Stromal cell of bone marrow (primary cell): ENCODE data around the gene CDKN2AIPNL.

Experiments
- DNase-seq: peaks from one replicate; pipeline ENCODE4 v3.0.0-alpha.2; 2012; ENCODE audit warnings: low read depth

The CDKN2AIPNL gene, protein sequence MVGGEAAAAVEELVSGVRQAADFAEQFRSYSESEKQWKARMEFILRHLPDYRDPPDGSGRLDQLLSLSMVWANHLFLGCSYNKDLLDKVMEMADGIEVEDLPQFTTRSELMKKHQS

GRCh38 chr5:134411546-134412266 lies at the start of gene CDKN2AIPNL:
Gene CDKN2AIPNL, minus strand, starts transcription at chr5:134411881. Its CDS starts 27 bp downstream, at chr5:134411854.
- peak; percentile 78 for DNase-seq

GRCh38 chr5:134460551-134460950 lies 48.9 kb upstream of the CDKN2AIPNL start:
- DNase-seq: no peak

DNA sequence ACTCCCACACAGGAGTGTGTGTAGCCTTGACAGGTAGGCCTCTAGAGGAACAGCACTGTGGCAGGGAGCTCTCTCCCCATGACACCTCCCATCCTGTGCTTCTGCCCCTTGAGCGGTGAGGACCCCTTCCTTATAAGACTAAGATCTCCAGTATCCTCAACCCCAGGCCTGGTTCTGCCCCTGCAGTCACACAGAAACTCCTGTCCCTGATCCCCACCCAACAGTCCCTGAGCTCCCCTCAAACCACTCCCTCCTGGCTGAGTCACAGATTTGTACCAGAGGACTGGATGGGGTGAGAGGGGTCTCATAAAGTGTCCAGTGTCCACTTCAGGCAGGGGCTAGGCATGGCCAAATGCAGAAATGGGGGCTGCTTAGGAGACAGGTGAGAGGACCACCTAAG lies 47.8 kb upstream of the CDKN2AIPNL start:
- no peak for DNase-seq

DNA sequence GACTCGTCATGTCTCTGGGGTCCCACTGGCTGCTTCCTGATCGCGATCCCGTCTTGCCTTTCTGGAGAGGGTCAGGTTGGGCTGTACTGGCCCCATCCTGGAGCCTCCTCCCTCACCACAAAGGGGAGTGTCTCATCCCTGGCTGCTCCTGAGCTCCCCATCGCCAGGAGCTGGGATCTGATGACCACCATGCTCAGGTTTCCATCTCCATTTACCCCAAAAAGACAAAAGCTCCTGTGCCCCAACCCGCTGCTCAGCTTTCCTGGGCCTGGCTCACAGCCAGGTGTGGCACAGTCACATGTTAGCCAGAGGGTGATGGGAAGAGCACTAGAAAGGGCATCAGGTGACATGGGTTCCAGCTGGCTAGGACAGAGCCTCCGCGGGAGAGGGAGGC lies 47.3 kb upstream of the CDKN2AIPNL start:
- no peak for DNase-seq

- no peak for DNase-seq
Measured at GRCh38 chr5:134458234-134459009, 46.7 kb upstream of the CDKN2AIPNL start.

GRCh38 chr5:134457801-134458200 lies 46.1 kb upstream of the CDKN2AIPNL start:
- DNase-seq: no peak

GRCh38 chr5:134456825-134457224 lies 45.1 kb upstream of the CDKN2AIPNL start:
- DNase-seq: no peak

GRCh38 chr5:134455466-134455865 lies 43.8 kb upstream of the CDKN2AIPNL start:
- DNase-seq: no peak

- DNase-seq: no peak
Measured at GRCh38 chr5:134453016-134453415, 41.3 kb upstream of the CDKN2AIPNL start.

GRCh38 chr5:134451936-134452505 lies 40.3 kb upstream of the CDKN2AIPNL start:
- peak; percentile 73 for DNase-seq

DNA sequence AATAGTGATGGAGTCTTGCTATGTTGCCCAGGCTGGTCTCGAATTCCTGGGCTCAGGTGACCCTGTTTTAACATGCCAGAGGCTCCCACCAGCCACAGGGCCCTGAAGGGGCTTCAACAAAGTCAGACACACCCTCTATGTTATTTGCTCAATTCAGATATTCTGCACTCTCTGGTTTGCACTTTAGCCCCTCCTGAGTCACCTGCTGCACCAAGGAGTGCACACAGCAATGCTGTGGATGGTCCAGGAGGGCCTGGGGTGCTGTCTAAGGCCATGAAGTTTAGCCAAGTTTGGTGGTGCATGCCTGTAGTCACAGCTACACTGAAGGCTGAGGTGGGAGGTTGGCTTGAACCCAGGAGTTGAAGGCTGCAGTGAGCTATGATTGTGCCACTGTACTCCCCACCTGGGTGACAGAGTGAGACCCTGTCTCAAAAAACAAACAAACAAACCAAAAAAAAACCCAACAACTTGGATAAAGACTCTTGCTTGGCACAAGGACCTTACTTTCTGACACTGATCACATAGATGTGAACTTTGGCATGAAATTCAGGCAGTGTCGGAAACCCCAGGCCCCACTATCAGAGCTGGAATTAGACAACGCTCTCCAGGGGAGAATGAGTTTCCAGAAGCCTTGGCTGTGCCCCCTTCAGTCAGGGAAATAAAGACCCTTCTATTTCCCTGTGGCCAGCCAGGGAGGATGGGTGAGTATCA lies 39.7 kb upstream of the CDKN2AIPNL start:
- no peak for DNase-seq

- DNase-seq: no peak
Measured at GRCh38 chr5:134450374-134450773, 38.7 kb upstream of the CDKN2AIPNL start.

- no peak for DNase-seq
Measured at GRCh38 chr5:134449167-134449566, 37.5 kb upstream of the CDKN2AIPNL start.

- no peak for DNase-seq
Measured at GRCh38 chr5:134447815-134448520, 36.3 kb upstream of the CDKN2AIPNL start.

GRCh38 chr5:134446938-134447337 lies 35.3 kb upstream of the CDKN2AIPNL start:
- DNase-seq: no peak

DNA sequence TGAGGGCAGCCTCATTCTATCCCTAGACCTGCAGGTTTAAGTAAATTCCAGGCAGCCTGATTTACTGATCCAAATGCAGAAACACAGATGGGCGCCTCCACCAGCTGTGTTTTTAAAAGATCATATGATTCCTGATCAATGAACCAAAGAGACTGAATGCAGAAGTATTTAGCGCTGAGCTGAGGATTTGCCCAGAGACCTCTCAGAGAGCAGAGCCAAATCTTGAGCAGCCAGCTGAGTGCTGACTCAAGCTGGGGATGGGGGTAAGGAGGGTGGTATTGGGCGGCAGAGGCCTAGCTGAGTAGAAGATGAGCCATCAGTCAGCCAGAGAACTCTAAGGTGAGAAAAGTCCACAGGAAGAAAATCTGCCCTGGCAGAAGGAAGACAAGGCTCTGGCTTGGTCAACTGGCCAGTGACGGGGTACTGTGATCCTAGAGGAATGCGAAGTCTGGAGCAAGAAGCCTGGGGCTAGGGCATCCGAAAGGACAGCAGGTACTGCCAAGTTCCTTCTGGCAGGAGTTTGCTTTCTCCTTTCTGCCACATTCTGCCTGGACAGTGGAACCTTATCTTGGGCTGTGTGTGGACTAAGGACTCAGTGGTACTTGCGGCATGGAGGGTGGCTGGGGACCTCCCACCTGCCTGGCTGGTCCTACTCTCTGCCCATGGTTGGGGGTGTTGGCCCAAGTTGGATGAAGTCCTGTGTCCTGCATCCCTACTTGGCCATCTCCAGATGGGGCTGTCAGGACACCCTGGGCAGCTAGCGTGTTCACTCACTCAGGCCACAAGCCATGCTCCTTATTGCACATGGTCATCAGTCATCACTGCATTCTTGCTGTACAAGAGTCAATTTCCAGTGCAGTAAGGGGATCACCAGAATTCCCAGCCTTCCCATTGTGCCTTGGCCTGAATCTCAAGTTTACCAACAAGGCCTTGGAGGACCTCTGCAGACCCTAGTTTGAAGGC lies 34.5 kb upstream of the CDKN2AIPNL start:
- no peak for DNase-seq

DNA sequence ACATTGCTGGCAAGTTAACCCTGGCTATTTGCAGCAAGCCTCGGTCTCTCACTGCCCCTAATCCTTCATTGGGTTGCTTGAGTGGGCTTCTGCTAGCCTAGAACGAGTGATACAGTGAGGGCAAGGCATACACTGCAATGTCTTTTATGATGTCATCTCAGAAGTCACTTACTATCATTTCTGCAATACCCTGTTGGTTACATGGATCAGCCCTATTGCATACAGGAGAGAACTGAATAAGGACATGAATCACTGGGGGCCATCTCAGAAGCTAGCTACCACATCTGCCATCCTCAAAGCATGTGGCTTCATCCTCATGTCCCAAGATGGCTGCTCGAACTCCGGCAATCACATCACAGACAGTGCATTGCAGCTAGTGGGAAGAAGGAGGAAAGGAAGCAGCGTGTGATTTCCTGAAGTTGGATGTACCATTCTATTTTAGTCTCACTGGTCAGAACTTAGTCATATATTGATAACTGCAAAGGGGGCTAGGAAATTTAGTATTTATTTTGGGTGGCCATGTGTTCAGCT lies 33.3 kb upstream of the CDKN2AIPNL start:
- no peak for DNase-seq

DNA sequence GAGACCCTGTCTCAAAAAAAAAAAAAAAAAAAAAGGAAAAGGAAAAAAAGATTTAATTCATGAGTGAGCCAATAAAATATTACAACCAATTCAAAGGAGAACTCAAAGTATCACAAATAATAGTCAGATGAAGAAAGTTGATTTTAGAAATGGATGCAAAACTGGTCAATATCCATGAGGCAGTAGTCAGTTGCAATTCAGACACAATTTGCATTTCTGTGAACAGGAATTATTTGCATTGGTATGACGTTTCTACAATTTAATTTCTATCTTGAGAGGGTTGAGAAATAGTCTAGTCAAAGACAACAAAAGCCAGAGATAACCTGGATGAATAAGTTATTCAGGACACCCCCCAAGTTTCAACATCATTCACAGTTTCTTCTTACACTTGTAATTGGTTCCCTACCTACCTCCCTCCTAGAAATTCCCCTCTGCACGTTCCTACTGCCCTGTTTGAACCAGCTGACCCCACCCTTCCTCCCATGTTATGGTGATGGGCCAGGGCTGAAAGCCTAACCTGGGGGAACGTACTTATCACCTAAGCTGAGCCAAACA lies 28.6 kb upstream of the CDKN2AIPNL start:
- DNase-seq: no peak

DNA sequence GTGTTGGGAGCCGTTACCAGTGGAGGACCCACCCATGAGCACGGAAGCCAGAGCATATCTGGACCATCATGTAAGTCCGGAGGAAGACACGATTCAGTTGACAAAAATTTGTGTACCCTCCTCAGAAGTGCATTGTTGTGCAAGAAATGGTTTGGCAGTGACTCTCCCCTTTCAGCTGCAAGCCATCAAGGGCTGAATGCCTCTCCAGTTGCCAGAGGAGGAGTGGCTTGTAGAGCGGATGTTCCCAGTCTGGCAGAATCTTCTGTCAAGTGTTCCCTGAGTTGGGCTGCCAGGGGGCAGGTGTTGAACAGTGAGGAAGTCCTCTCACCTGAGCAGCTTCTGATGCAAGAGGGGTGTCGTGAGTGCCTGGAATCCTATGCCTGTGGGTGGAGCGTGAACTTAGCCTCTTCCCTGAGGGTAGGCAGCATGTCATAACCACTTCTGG lies 27.6 kb upstream of the CDKN2AIPNL start:
- peak; percentile 89 for DNase-seq

GRCh38 chr5:134438721-134439123 lies 27.0 kb upstream of the CDKN2AIPNL start:
- no peak for DNase-seq
